ENCODE measurements around the gene RPH3AL.

DNA sequence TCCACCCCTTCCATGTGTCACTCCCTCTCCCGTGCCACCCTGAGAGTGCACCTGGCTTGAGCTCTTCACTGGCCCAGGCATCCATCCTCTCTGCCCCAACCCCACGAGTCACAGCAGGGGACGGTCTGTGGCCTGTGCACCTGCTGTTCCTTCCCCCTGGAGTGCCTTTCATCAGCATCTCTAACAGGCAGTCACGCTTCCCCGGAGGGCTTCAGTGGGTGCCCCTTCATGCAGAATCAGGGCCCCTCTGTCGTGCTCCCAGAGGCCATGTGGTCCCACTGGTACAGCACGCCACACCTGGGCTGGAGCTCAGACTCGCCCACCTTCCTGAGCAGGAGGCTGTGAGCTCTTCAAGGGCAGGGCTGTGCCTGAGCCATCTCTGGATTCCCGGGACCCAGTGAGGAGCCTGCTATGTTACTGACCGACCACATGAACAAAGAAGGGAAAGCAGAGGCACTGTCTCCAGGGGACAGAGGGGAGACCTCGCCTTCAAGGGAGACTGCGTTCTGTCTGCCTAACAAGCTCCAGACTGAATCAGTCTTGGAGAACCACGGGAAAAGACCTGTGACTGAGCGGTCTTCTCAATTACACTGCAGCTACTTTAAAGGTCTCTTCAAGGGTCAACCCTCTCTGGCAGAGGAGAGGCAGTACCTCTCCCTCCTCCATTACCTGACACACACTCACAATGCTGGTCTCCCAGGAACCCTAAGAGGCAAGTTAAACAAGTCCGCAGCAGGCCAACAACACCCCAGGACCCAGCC, 92.4 kb downstream of the RPH3AL start:
- TF ChIP-seq EP300 (IDR thresholded peaks at IDR 0.05) = no peak
- TF ChIP-seq, protein P1, sequence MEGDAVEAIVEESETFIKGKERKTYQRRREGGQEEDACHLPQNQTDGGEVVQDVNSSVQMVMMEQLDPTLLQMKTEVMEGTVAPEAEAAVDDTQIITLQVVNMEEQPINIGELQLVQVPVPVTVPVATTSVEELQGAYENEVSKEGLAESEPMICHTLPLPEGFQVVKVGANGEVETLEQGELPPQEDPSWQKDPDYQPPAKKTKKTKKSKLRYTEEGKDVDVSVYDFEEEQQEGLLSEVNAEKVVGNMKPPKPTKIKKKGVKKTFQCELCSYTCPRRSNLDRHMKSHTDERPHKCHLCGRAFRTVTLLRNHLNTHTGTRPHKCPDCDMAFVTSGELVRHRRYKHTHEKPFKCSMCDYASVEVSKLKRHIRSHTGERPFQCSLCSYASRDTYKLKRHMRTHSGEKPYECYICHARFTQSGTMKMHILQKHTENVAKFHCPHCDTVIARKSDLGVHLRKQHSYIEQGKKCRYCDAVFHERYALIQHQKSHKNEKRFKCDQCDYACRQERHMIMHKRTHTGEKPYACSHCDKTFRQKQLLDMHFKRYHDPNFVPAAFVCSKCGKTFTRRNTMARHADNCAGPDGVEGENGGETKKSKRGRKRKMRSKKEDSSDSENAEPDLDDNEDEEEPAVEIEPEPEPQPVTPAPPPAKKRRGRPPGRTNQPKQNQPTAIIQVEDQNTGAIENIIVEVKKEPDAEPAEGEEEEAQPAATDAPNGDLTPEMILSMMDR (IDR thresholded peaks at IDR 0.05) = no peak
- no peak for TF ChIP-seq POLR2A (IDR thresholded peaks at IDR 0.05)

All from tibial nerve (tissue), 4 donors.